GM19463 (cell line): ENCODE data around the gene CST1.
"Not testable (repeated sequence)": the region's sequence is repeated elsewhere in the genome, so short reads cannot be mapped to it uniquely, and the experiment has no call there.

ENCODE experiments used
- ATAC-seq: cut with Tn5 transposase; IDR thresholded peaks from one replicate; pipeline ENCODE4 v1.9.1; 2021; ENCODE audit warnings: mild to moderate bottlenecking, moderate library complexity; ENCODE audit not compliant: unreplicated experiment

Gene CST1

DNA sequence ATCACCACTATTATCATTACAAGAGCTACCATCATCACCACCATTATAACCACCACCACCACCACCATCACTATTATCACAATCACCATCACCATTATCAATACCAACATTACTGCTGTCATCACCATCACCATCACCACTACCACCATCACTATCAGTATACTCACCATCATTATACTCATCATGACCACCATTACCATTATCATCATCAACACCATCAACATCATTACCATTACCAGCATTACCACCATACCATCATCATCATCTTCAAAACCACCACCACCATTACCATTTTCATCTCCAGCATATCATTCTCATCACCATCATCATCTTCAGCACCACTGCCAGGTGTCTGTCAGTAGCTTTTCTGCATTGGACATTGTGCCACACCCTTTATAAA is 39.0 kb downstream of the CST1 start:
- ATAC-seq, result not testable (repeated sequence)

DNA sequence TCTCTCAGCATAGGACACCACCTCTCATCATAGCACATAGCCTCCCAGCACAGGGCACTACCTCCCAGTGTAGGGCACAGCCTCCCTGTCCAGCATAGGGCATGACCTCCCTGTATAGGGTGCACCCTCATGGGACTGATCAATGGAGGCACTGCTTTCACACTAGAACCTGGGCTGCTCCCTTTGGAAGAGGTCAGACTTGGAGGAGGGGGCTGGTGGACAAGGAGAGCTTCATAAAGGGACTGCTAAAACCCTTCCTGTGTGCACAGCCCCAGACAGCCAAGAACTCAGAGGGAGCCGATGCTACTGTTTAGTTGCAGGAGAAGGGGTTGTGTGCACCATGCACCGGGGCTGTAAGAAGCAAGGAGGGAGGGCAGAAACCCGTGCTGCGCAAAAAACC is 40.0 kb downstream of the CST1 start:
- no peak for ATAC-seq

DNA sequence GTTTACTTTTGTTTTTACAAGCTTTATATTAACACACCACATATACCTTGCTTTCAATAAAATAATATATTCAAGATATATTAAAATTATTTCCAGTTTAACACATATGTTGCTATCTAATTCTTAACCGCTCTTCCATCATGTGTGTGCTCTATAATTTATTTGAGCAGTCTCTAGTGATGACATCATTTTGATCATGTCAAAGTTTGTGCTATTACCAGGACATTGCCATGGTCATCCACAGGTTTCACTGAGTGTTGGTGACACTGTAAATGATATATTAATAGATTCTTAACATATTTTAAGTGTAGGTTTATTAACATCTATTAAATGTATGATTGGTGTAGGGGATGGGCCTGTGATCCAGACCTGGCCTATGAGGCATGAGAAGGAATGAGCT is 44.8 kb downstream of the CST1 start:
- ATAC-seq, result no peak

DNA sequence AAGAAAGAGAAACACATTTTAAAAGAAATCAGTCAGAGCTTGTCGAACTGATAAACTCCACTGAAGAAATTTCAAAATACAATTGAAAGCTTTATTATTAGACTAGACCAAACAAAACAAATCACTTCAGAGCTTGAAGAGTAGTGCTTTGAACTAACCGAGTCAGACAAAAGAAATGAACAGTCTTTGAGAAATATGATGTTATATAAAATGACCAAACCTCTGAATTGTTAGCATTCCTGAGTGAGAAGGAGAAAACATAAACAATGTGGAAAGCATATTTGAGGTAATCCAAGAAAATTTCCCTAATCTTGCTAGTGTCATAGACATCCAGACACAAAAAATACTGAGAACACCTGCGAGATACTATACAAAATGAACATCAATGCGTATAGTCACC is 48.7 kb downstream of the CST1 start:
- ATAC-seq, result no peak

DNA sequence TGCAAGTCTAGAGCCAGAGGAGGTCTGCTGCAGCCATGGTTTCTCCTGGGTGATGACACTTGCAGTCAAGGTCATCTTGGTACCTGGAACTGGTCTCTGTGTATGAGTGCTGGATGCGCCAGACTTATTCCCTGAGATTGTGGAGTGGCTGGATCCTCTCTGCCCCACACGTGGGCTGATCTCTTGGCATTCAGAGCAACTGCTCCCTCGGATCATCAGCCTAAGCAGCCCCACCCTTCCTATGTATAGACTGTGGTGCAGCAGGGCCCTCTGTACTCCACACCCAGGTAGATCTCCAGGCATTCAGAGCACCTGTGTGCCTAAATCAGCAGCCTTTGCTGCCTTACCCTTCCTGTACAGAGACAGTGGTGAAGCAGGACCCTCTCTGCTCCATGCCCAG is 49.8 kb downstream of the CST1 start:
- ATAC-seq, result no peak

DNA sequence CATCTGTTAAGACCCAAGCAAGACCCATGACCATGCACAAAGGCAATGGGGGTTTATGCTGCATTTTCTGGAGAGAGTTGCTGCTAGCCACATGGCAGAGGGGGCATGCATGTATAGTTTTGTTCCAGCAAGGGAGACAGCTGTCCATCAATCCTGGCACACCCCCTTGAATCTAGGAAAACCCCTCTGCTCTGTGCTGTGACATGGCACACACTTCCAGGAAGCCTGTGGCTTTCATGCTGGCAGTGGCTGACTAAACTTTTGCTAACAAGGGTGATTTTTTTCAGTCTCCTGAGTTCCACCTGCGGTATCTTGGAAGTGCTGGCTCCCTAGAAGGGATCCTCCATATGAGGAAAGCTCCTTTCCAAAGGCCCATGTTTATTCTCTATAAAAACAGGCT is 52.8 kb downstream of the CST1 start:
- peak; percentile 72 for ATAC-seq
